Muscle layer of duodenum (tissue), 2 donors: ENCODE measurements around the gene SEC14L6.

ENCODE experiments used
- H3K27ac ChIP-seq: one replicate; pipeline ENCODE4 v1.7.0; 2013; ENCODE audit warnings: mild to moderate bottlenecking, low read length
- H3K27me3 ChIP-seq: one replicate; pipeline ENCODE4 v1.7.0; 2013; ENCODE audit warnings: low read depth, mild to moderate bottlenecking, control low read depth, low read length
- H3K36me3 ChIP-seq, 2 donors: one replicate each; pipeline ENCODE4 v1.7.0; 2013; ENCODE audit warnings: low read length in 2 of 2, control low read depth in 1 of 2, mild to moderate bottlenecking in 1 of 2; ENCODE audit not compliant: insufficient read depth in 2 of 2, control insufficient read depth in 1 of 2
- H3K4me1 ChIP-seq, 2 donors: one replicate each; pipeline ENCODE4 v1.7.0; 2013; ENCODE audit warnings: low read length in 2 of 2, mild to moderate bottlenecking in 2 of 2, control low read depth in 1 of 2, moderate library complexity in 1 of 2; ENCODE audit not compliant: insufficient read depth in 2 of 2, control insufficient read depth in 1 of 2
- H3K4me3 ChIP-seq, 2 donors: one replicate each; pipeline ENCODE4 v1.7.0; 2013; ENCODE audit warnings: low read length in 2 of 2, low read depth in 1 of 2, mild to moderate bottlenecking in 1 of 2
- H3K9me3 ChIP-seq, 2 donors: one replicate each; pipeline ENCODE4 v1.7.0; 2013; ENCODE audit warnings: low read length in 2 of 2, control low read depth in 1 of 2, mild to moderate bottlenecking in 1 of 2; ENCODE audit not compliant: control insufficient read depth in 1 of 2
- donor health status: healthy.

Gene SEC14L6

DNA sequence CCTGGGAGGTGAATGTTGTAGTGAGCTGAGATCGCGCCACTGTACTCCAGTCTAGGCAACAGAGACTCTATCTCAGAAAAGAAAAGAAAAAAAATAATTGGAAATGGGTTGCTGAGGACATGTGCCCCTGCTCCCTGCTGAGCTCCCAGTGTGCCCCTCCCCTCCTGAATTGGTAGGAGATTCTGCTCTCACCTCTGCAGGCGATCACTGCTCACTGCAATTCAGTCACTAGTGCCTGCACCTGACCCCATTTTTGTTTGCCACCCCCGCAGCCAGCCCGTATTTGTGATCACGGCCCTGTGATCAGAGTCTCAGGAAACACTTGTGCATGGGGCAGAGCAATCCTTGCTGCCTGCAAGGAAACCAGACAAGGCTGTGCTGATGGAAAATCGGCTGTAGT, 58.4 kb downstream of the SEC14L6 start:
- no peak overlapping the region for H3K4me3 ChIP-seq
- no peaks in the 10 kb centered on the region for H3K36me3 ChIP-seq
- H3K4me1 ChIP-seq: no peaks in the 10 kb centered on the region
- no peaks in the 10 kb centered on the region for H3K27me3 ChIP-seq
- H3K27ac ChIP-seq: no peak overlapping the region
- no peaks in the 10 kb centered on the region for H3K9me3 ChIP-seq

DNA sequence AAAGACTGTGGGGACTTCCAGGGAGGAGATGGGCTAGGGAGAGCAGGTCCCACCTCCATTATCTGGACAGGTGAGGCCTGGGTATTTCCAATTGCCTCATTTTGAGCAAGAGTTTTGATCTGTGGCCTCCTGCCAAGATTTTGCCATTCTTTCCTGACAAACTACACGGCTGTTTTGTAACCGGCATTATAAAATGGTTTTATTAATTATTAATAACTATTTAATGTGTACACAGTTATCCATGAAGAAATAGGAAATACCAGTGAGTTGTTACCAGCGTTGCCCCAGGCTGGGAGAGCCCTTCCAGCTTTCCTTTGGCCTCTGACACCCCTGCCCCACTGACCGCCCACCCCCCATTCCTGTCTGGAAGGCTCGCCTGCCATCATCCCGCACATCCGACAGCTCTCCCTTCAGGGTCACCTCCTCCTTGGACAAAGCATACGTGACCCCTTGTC, 59.9 kb downstream of the SEC14L6 start:
- H3K4me1 ChIP-seq: no peaks in the 10 kb centered on the region
- no peak overlapping the region for H3K27ac ChIP-seq
- no peaks in the 10 kb centered on the region for H3K9me3 ChIP-seq

DNA sequence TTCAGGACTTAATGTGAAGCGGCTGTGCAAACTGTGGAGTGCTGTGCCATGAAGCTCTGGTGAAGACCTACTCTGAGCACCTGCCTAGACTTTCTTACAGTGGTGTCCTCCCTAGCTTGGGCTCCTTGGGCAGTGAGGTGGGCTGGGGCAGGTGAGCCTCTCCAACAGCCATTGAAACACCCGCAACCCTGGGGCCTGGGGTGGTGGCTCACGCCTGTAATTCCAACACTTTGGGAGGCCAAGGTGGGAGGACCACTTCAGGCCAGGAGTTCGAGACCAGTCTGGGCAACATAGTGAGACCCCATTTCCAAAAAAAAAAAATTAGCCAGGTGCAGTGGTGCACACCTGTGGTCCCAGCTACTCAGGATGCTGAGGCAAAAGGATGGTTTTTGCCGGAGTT, 60.4 kb downstream of the SEC14L6 start:
- H3K27ac ChIP-seq: no peak overlapping the region
- H3K36me3 ChIP-seq: no peaks in the 10 kb centered on the region
- no peak overlapping the region for H3K4me3 ChIP-seq
- H3K4me1 ChIP-seq: no peaks in the 10 kb centered on the region
- H3K27me3 ChIP-seq: no peaks in the 10 kb centered on the region
- H3K9me3 ChIP-seq: no peaks in the 10 kb centered on the region

More for the DNA sequence above, 59.9 kb downstream of the SEC14L6 start:
- no peaks in the 10 kb centered on the region for H3K36me3 ChIP-seq
- no peaks in the 10 kb centered on the region for H3K27me3 ChIP-seq
- H3K4me3 ChIP-seq: no peak overlapping the region

GRCh38 chr22:30485362-30485988, 61.1 kb downstream of the SEC14L6 start:
- no peaks in the 10 kb centered on the region for H3K9me3 ChIP-seq
- H3K4me3 ChIP-seq: no peak overlapping the region
- no peaks in the 10 kb centered on the region for H3K36me3 ChIP-seq
- no peak overlapping the region for H3K27ac ChIP-seq
- no peaks in the 10 kb centered on the region for H3K27me3 ChIP-seq
- H3K4me1 ChIP-seq: no peaks in the 10 kb centered on the region

DNA sequence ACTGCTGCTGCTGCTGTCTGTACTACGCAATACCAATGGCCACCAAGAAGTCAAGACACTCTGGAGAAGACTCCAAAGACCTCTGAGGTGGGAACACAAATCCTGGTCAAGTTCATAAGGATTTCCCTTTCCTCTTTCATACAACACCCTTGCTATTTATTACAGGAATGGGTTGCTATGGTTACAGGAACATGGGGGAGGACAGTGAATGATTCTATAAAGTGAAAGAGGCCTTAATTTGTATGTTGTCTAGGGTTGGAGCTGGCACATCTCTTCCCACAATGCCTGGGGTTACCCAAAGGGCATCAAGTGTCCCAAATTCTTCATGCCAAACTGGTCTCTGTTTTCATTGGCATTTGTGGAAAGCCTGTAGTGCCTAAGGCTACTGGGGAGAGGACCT, 63.4 kb downstream of the SEC14L6 start:
- no peak overlapping the region for H3K27ac ChIP-seq

DNA sequence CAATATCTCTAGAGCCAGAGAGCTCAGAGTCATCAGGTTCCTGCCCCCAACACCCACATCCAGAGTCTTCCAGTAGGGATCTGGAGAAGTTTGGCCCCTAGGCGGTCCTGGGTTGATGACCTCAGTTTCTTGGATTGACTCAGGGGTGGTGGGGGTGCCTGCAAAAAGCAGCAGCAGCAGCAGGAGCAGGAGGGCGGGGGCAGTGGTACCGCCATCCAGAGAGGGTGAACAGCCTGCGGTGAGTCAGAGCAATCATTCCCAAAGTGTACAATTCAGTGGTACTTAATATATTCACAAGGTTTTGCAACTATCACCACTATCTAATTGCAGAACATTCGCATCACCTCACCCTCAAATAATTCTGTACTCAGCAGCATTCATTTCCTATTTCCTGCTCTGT, 64.8 kb downstream of the SEC14L6 start:
- Histone ChIP-seq H3K36me3 (no peaks in the 10 kb centered on the region), H3K4me3 (no peak overlapping the region), H3K27ac (no peak overlapping the region), H3K4me1 (no peaks in the 10 kb centered on the region), H3K27me3 (no peaks in the 10 kb centered on the region), H3K9me3 (no peaks in the 10 kb centered on the region)

More for the DNA sequence above, 63.4 kb downstream of the SEC14L6 start:
- Histone ChIP-seq H3K4me3 (no peak overlapping the region), H3K36me3 (no peaks in the 10 kb centered on the region), H3K27me3 (no peaks in the 10 kb centered on the region), H3K9me3 (no peaks in the 10 kb centered on the region), H3K4me1 (no peaks in the 10 kb centered on the region)

- Histone ChIP-seq H3K36me3 (no peaks in the 10 kb centered on the region), H3K9me3 (no peaks in the 10 kb centered on the region), H3K27me3 (no peaks in the 10 kb centered on the region), H3K4me3 (no peak overlapping the region), H3K27ac (no peak overlapping the region), H3K4me1 (no peaks in the 10 kb centered on the region)
Observed at GRCh38 chr22:30479981-30480380, 66.6 kb downstream of the SEC14L6 start.

DNA sequence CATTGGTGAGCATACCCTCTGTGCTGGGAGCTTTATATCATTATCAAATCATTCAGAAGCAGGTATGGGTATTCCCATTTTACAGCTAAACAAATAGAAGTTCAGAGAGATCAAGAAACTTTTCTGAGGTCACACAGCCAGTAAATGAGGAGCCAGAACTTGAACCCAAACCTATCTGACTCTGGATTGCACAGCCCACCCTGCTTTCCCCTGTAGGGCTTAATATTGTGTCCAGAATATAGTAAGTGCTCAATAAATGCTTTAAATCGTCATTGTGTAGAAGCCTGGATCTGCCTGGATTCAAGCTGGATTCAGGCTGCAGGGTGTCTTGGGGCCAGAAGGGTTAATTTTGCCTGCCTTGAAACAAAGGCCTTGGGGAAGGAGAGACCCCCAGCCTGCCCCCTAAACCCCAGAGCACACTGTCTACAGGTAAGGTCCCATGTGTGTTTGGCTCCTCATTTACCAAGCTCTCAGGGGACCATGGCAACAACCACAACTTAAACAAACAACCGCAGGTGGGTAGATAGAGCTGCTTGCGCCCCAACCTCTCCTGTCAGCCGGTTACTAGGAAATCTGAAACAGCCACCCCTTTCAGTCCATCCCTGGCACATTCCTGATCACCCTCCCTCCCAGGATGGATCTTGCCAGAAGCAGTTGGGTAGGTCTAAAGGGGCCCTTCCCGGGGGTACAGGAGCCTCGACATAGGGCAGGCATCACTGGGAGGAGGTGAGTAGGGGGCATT, 71.7 kb downstream of the SEC14L6 start:
- Histone ChIP-seq H3K4me3 (no peak overlapping the region), H3K9me3 (no peaks in the 10 kb centered on the region), H3K36me3 (no peaks in the 10 kb centered on the region), H3K27ac (no peak overlapping the region), H3K4me1 (no peaks in the 10 kb centered on the region), H3K27me3 (no peaks in the 10 kb centered on the region)

GRCh38 chr22:30474121-30474520, 72.4 kb downstream of the SEC14L6 start:
- Histone ChIP-seq H3K4me1 (no peaks in the 10 kb centered on the region), H3K4me3 (no peak overlapping the region), H3K27ac (no peak overlapping the region), H3K27me3 (no peaks in the 10 kb centered on the region), H3K36me3 (no peaks in the 10 kb centered on the region), H3K9me3 (no peaks in the 10 kb centered on the region)

DNA sequence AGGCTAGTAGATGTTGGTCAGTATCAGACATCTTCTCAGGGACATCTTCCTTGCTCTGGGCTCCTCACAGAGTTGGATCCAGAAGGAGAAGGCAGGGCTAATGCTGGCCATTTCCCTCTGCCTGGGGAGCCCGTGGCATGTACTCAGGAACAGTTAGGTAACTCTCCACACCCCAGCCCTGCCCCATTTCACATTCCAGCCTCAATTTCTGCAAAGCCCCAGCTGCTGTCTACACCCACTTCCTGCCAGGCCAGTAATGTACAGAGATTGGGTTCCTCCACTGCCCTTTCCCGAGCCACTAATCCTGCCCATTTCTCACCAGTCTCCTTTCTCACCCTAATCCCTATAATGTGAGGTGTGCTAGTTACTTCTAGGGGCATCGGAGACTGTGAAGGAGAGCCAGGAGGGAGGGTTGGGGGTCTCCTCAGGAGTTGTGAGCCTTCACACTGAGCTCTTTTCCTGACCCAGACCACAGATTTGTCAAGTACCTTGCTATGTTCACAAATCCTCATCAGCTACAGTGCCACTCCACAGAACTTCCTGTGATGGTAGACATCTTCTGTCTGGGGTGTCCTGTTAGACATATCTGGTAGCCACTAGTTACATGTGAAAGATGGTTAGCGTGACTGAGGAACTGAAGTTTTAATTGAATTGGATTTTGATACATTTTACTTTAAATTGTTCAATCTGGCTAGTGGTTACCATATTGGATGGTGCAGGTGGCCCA, 73.4 kb downstream of the SEC14L6 start:
- Histone ChIP-seq H3K4me1 (no peaks in the 10 kb centered on the region), H3K36me3 (no peaks in the 10 kb centered on the region), H3K4me3 (no peak overlapping the region), H3K27me3 (peaks cover 5% of the 10 kb centered on the region), H3K27ac (no peak overlapping the region), H3K9me3 (no peaks in the 10 kb centered on the region)
